Natural killer cell (primary cell): ENCODE data around the gene OR2V2. TPM values are rescaled to one million over a fixed set of nuclear protein-coding genes. Genes with fewer than 3 reads are reported as not detected.

Experiments
- ATAC-seq, 3 donors: fragments of 150-1000 bp in 2 of 3; fragments of 200-7000 bp in 1 of 3; cut with Tn5 transposase; 1 replicate in 1 of 3; 2 replicates in 2 of 3; pipeline ENCODE4 v1.10.0; 2021; ENCODE audit warnings: mild to moderate bottlenecking in 2 of 3, moderate library complexity in 2 of 3
- DNase-seq, 2 donors: peaks; one replicate each; pipeline versions ENCODE4 v3.0.0 to v3.0.0-alpha.2; 2013 to 2021; ENCODE audit warnings: mixed read lengths in 1 of 2
- H3K27ac ChIP-seq: one replicate; pipeline ENCODE4 v1.5.1; 2013; ENCODE audit warnings: mild to moderate bottlenecking, low read length
- H3K27me3 ChIP-seq: one replicate; pipeline ENCODE4 v1.6.1; 2013; ENCODE audit warnings: low read length; ENCODE audit not compliant: control insufficient read depth, insufficient read depth
- H3K36me3 ChIP-seq: one replicate; pipeline ENCODE4 v1.6.1; 2013; ENCODE audit warnings: low read length; ENCODE audit not compliant: control insufficient read depth, insufficient read depth
- H3K4me1 ChIP-seq: one replicate; pipeline ENCODE4 v1.6.1; 2013; ENCODE audit warnings: low read length; ENCODE audit not compliant: control insufficient read depth, insufficient read depth
- H3K4me3 ChIP-seq: one replicate; pipeline ENCODE4 v1.5.1; 2013; ENCODE audit warnings: low read length
- H3K9me3 ChIP-seq: one replicate; pipeline ENCODE4 v1.6.1; 2013; ENCODE audit warnings: low read length; ENCODE audit not compliant: control insufficient read depth, insufficient read depth
- H3K27ac Mint-ChIP-seq, 2 donors: one replicate each; pipeline ENCODE4 v1.8.0; 2022; ENCODE audit warnings: mild to moderate bottlenecking in 2 of 2, mixed read lengths in 2 of 2, moderate library complexity in 1 of 2
- H3K27me3 Mint-ChIP-seq, 2 donors: one replicate each; pipeline ENCODE4 v1.8.0; 2022; ENCODE audit warnings: low read depth in 2 of 2, mixed read lengths in 2 of 2
- H3K36me3 Mint-ChIP-seq: one replicate; pipeline ENCODE4 v1.8.0; 2022; ENCODE audit warnings: mixed read lengths
- H3K4me1 Mint-ChIP-seq, 2 donors: one replicate each; pipeline ENCODE4 v1.8.0; 2022; ENCODE audit warnings: mixed read lengths in 2 of 2
- H3K4me3 Mint-ChIP-seq: one replicate; pipeline ENCODE4 v1.8.0; 2022; ENCODE audit warnings: mild to moderate bottlenecking, moderate library complexity, mixed read lengths
- H3K9me3 Mint-ChIP-seq, 2 donors: one replicate each; pipeline ENCODE4 v1.8.0; 2022; ENCODE audit warnings: mixed read lengths in 2 of 2
- CTCF ChIP-seq: fragments of 200-600 bp; IDR thresholded peaks from one replicate; pipeline ENCODE4 v1.8.0; 2022; ENCODE audit warnings: antibody characterized with exemption
- WGBS: methylation state at CpG from one replicate; pipeline ENCODE4 v1.1.7; 2013; ENCODE audit warnings: missing lambda C conversion rate; ENCODE audit not compliant: insufficient coverage; 5-methylcytosine and 5-hydroxymethylcytosine counted together
- intact Hi-C: fragments of 100-400 bp; cut with micrococcal nuclease; formaldehyde crosslinking; loops from one replicate; pipeline ENCODE4 v1.14.2; 2022
- total RNA-seq, 4 donors: library from RNA; stranded (reverse); fragments of 120-200 nt in 1 of 4; gene quantifications; one replicate each; pipeline versions ENCODE4 v1.2.3 to v1.2.4, GENCODE V29; 2013 to 2022

OR2V2 gene
- total RNA-seq, 3 donors from 2014 or later (not counting 1 experiment from before 2014, with no cell fraction given): not detected

- no peak overlapping the region for H3K27ac ChIP-seq
- peaks cover 15% of the 10 kb centered on the region for H3K4me1 ChIP-seq
- peaks cover 24 to 28% of the 10 kb centered on the region in 2 donors for H3K4me1 Mint-ChIP-seq
- H3K27me3 ChIP-seq: no peaks in the 10 kb centered on the region
- H3K36me3 Mint-ChIP-seq: no peaks in the 10 kb centered on the region
- no peak for TF ChIP-seq CTCF
- 88% methylated on average over 45 of the region's 45 CpGs for WGBS
- DNase-seq: no peak
- H3K27ac Mint-ChIP-seq: no peak overlapping the region
- peaks cover 4 to 12% of the 10 kb centered on the region in 2 donors for H3K27me3 Mint-ChIP-seq
- intact Hi-C loops: no loop called here
- H3K4me3 Mint-ChIP-seq: no peak overlapping the region
- no peak overlapping the region for H3K4me3 ChIP-seq
- H3K9me3 ChIP-seq: no peaks in the 10 kb centered on the region
- H3K9me3 Mint-ChIP-seq: no peaks in the 10 kb centered on the region
- ATAC-seq: no peak
- no peaks in the 10 kb centered on the region for H3K36me3 ChIP-seq
Observed at GRCh38 chr5:181195249-181195761, 47.9 kb downstream of the OR2V2 start.

DNA sequence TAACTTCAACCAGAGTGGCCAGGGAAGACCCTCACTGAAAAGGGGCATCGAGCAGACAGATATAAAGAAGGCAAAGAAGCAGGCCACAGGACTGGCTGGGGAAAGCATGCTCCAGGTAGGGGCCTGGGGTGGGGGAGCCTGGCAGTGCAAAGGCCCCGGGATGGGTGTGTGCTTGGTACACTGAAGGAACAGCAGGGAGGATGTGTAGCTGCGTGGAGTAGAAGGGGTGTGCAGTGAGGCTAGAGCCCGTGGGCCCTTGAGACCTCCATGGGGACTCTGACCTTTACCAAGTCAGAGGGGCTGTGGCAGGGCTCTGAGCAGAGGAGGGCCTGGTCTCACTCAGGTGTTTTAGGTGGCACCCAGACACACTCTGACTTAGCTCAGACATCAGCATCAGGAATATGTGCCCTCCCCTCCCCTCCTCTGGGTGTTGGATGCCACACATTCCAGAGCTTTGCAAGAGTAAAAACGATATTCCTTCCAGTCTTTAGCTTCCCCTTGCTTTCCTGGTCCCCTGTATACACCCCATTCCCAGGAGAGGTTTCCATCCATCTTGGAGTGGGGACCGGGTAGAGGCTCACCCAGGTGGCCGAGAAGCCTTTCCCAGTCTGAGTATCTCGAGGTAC, 50.1 kb downstream of the OR2V2 start:
- Mint-ChIP-seq H3K27me3 (peaks cover 7 to 12% of the 10 kb centered on the region in 2 donors), H3K4me1 (peaks cover 4 to 6% of the 10 kb centered on the region in 2 donors), H3K9me3 (no peaks in the 10 kb centered on the region), H3K4me3 (no peak overlapping the region), H3K27ac (no peak overlapping the region), H3K36me3 (no peaks in the 10 kb centered on the region)
- no peak for DNase-seq
- no peak for ATAC-seq
- 81% methylated on average over 8 of the region's 8 CpGs for WGBS
- Histone ChIP-seq H3K4me3 (no peak overlapping the region), H3K36me3 (no peaks in the 10 kb centered on the region), H3K9me3 (no peaks in the 10 kb centered on the region), H3K27me3 (no peaks in the 10 kb centered on the region), H3K27ac (no peak overlapping the region), H3K4me1 (peaks cover 5% of the 10 kb centered on the region)
- no peak for TF ChIP-seq CTCF
- intact Hi-C loops: no loop called here

GRCh38 chr5:181198106-181198685, 50.8 kb downstream of the OR2V2 start:
- Histone ChIP-seq H3K27ac (no peak overlapping the region), H3K4me1 (no peaks in the 10 kb centered on the region), H3K9me3 (no peaks in the 10 kb centered on the region), H3K36me3 (no peaks in the 10 kb centered on the region), H3K4me3 (no peak overlapping the region), H3K27me3 (no peaks in the 10 kb centered on the region)
- intact Hi-C loops: no loop called here
- Mint-ChIP-seq H3K36me3 (no peaks in the 10 kb centered on the region), H3K9me3 (no peaks in the 10 kb centered on the region), H3K4me1 (no peaks in the 10 kb centered on the region), H3K27ac (no peak overlapping the region), H3K27me3 (peaks cover 12% of the 10 kb centered on the region in 2 donors), H3K4me3 (no peak overlapping the region)
- WGBS: 83% methylated on average over 12 of the region's 12 CpGs
- TF ChIP-seq CTCF: no peak
- ATAC-seq (no peak), DNase-seq (no peak)
